NCI-H748 treated with DMSO at 0.1 percent for 48 hours (cell line): ENCODE data around the gene NHLRC4.

Experiments used
- DNase-seq: peaks from one replicate; lab custom pipeline; 2025; lab: John Stamatoyannopoulos, UW

Gene NHLRC4

GRCh38 chr16:530111-530817 is 36.5 kb upstream of the NHLRC4 start:
- no peak for DNase-seq

GRCh38 chr16:531494-532125 is 35.2 kb upstream of the NHLRC4 start:
- DNase-seq, result no peak

GRCh38 chr16:533391-534123 is 33.2 kb upstream of the NHLRC4 start:
- DNase-seq, result no peak

GRCh38 chr16:534135-534534 is 32.7 kb upstream of the NHLRC4 start:
- DNase-seq, result no peak

GRCh38 chr16:534856-535445 is 31.9 kb upstream of the NHLRC4 start:
- DNase-seq, result no peak

- no peak for DNase-seq
These were observed 31.1 kb upstream of the NHLRC4 start for GRCh38 chr16:535446-536405.

GRCh38 chr16:536746-537145 is 30.1 kb upstream of the NHLRC4 start:
- DNase-seq, result no peak

GRCh38 chr16:537415-538335 is 29.1 kb upstream of the NHLRC4 start:
- no peak for DNase-seq

GRCh38 chr16:539901-540530 is 26.8 kb upstream of the NHLRC4 start:
- no peak for DNase-seq

GRCh38 chr16:540645-541340 is 26.0 kb upstream of the NHLRC4 start:
- DNase-seq, result no peak

- no peak for DNase-seq
These were observed 23.3 kb upstream of the NHLRC4 start for GRCh38 chr16:543301-544164.

- DNase-seq, result no peak
These were observed 22.3 kb upstream of the NHLRC4 start for GRCh38 chr16:544517-544916.

GRCh38 chr16:546909-547770 is 19.7 kb upstream of the NHLRC4 start:
- DNase-seq, result no peak

- no peak for DNase-seq
These were observed 18.2 kb upstream of the NHLRC4 start for GRCh38 chr16:548586-548985.

GRCh38 chr16:549544-550263 is 17.1 kb upstream of the NHLRC4 start:
- DNase-seq, result no peak

GRCh38 chr16:551210-551609 is 15.6 kb upstream of the NHLRC4 start:
- DNase-seq, result no peak

- DNase-seq, result no peak
These were observed 14.6 kb upstream of the NHLRC4 start for GRCh38 chr16:552171-552570.
